HCT116 (cell line): ENCODE data around the gene CCDC14.

Source experiments
- ATF3 ChIP-seq: IDR thresholded peaks from 2 replicates; pipeline ENCODE4 v1.6.1; 2012
- CBX3 ChIP-seq: IDR thresholded peaks from 2 replicates; pipeline ENCODE4 v1.6.1; 2012; ENCODE audit warnings: low read depth
- CTCF ChIP-seq, 3 experiments: fragments of 200-600 bp in 1 of 3; sonication (generic) in 1 of 3; IDR thresholded peaks in 2 of 3; conservative IDR thresholded peaks in 1 of 3; 2 replicates each; pipeline ENCODE4 v1.5.1; 2012 to 2017; ENCODE audit warnings: low read depth in 2 of 3, low read length in 2 of 3, antibody characterized with exemption in 1 of 3, borderline replicate concordance in 1 of 3, control low read depth in 1 of 3, mild to moderate bottlenecking in 1 of 3, mixed read lengths in 1 of 3, mixed run types in 1 of 3, moderate library complexity in 1 of 3; ENCODE audit not compliant: insufficient read depth in 1 of 3
- EZH2 ChIP-seq: fragments of 200-600 bp; sonication (generic); IDR thresholded peaks from 2 replicates; pipeline ENCODE4 v1.6.1; 2017; ENCODE audit warnings: antibody characterized with exemption, mixed run types
- FOSL1 ChIP-seq: IDR thresholded peaks from 2 replicates; pipeline ENCODE4 v1.6.1; 2012; ENCODE audit warnings: low read depth
- REST ChIP-seq: IDR thresholded peaks from 2 replicates; pipeline ENCODE4 v1.6.1; 2012; ENCODE audit warnings: low read depth
- YY1 ChIP-seq: IDR thresholded peaks from 2 replicates; pipeline ENCODE4 v1.6.1; 2011; ENCODE audit warnings: low read length, low read depth, moderate library complexity, mild to moderate bottlenecking; ENCODE audit not compliant: insufficient replicate concordance; ENCODE audit errors: extremely low read depth
- ZNF274 ChIP-seq: fragments of 200-500 bp; sonication (Bioruptor generic); IDR thresholded peaks from 2 replicates; pipeline ENCODE4 v1.6.1; 2014; ENCODE audit warnings: mild to moderate bottlenecking, low read depth, low read length, inconsistent platforms

GRCh38 chr3:123871946-123872345, 89.1 kb downstream of the CCDC14 start:
- no peak for TF ChIP-seq CTCF (IDR thresholded peaks at IDR 0.05 in 2 of 3, conservative IDR thresholded peaks at IDR 0.05 in 1 of 3; ENCODE audit: borderline replicate concordance in 1 of 3, insufficient read depth in 1 of 3, low read depth in 2 of 3, low read length in 2 of 3)
- no peak for TF ChIP-seq EZH2
- TF ChIP-seq REST: no peak
- no peak for TF ChIP-seq CBX3
- no peak for TF ChIP-seq ATF3
- no peak for TF ChIP-seq YY1
- no peak for TF ChIP-seq FOSL1
- no peak for TF ChIP-seq ZNF274
